H1 (cell line): ENCODE data around the gene TLE1. TPM values are rescaled to one million over a fixed set of nuclear protein-coding genes. Genes with fewer than 3 reads are reported as not detected.

ENCODE experiments used
- CTCF ChIA-PET: fragments of 300-600 bp; sonication (Branson Sonifier 250); formaldehyde crosslinking; loops from one replicate; lab custom pipeline; 2021; ENCODE audit not compliant: partially characterized antibody; lab: Charles Lee
- POLR2A ChIA-PET: fragments of 300-600 bp; sonication (Branson Sonifier 250); formaldehyde crosslinking; loops from one replicate; lab custom pipeline; 2021; ENCODE audit warnings: inconsistent platforms; ENCODE audit not compliant: partially characterized antibody; lab: Charles Lee
- DNase-seq, 2 experiments: peaks; one replicate each; pipeline versions ENCODE4 v3.0.0 to v3.0.0-alpha.2; 2010 to 2022; ENCODE audit warnings: low spot score in 2 of 2, low read depth in 1 of 2, mixed read lengths in 1 of 2
- FAIRE-seq: peaks from 2 replicates; lab custom pipeline; 2011; peaks lifted over from hg19 to GRCh38; lab: Jason Lieb, UNC
- H2AFZ ChIP-seq: 2 replicates; pipeline ENCODE4 v1.8.1; 2012; ENCODE audit warnings: low read length, inconsistent platforms
- H2AK5ac ChIP-seq: 2 replicates; pipeline ENCODE4 v1.6.1; 2013; ENCODE audit warnings: low read depth, low read length
- H2BK120ac ChIP-seq: replicated peaks from 2 replicates; pipeline ENCODE3; 2013; ENCODE audit warnings: low read depth, low read length, inconsistent platforms
- H2BK12ac ChIP-seq: 2 replicates; pipeline ENCODE4 v1.6.1; 2013; ENCODE audit warnings: low read depth, low read length
- H2BK15ac ChIP-seq: 2 replicates; pipeline ENCODE4 v1.6.1; 2013; ENCODE audit warnings: low read length
- H2BK20ac ChIP-seq: 2 replicates; pipeline ENCODE4 v1.6.1; 2013; ENCODE audit warnings: low read length
- H2BK5ac ChIP-seq: 2 replicates; pipeline ENCODE4 v1.6.1; 2013; ENCODE audit warnings: low read depth, low read length
- H3K14ac ChIP-seq: 2 replicates; pipeline ENCODE4 v1.6.1; 2013; ENCODE audit warnings: inconsistent platforms; ENCODE audit not compliant: insufficient read length
- H3K18ac ChIP-seq: 2 replicates; pipeline ENCODE4 v1.6.1; 2013; ENCODE audit warnings: low read length; ENCODE audit errors: extremely low read depth
- H3K23ac ChIP-seq: 2 replicates; pipeline ENCODE4 v1.6.1; 2013; ENCODE audit warnings: inconsistent platforms; ENCODE audit not compliant: insufficient read length
- H3K23me2 ChIP-seq: 2 replicates; pipeline ENCODE4 v1.6.1; 2013; ENCODE audit warnings: low read depth, low read length
- H3K27ac ChIP-seq: 2 replicates; pipeline ENCODE4 v1.6.1; 2011; ENCODE audit warnings: low read depth, low read length, inconsistent platforms
- H3K27me3 ChIP-seq, 4 experiments: replicated peaks in 1 of 4; 1 replicate in 1 of 4; 2 replicates in 3 of 4; pipeline versions ENCODE4 v1.6.1 to v1.8.1; 2011 to 2013; ENCODE audit warnings: low read length in 3 of 4, mild to moderate bottlenecking in 3 of 4, inconsistent platforms in 2 of 4, mixed read lengths in 2 of 4, moderate library complexity in 1 of 4; ENCODE audit not compliant: control insufficient read depth in 3 of 4, insufficient read depth in 3 of 4; ENCODE audit errors: extremely low read depth in 1 of 4
- H3K36me3 ChIP-seq, 4 experiments: 2 replicates each; pipeline versions ENCODE4 v1.6.1 to v1.8.1; 2011 to 2013; ENCODE audit warnings: mild to moderate bottlenecking in 4 of 4, low read length in 3 of 4, moderate library complexity in 2 of 4, control low read depth in 1 of 4, inconsistent platforms in 1 of 4; ENCODE audit not compliant: insufficient read depth in 4 of 4, control insufficient read depth in 2 of 4
- H3K4ac ChIP-seq: replicated peaks from 2 replicates; pipeline ENCODE3; 2013; ENCODE audit warnings: low read length, low read depth, mixed read lengths, inconsistent platforms; ENCODE audit not compliant: insufficient read length
- H3K4me1 ChIP-seq, 4 experiments: replicated peaks in 1 of 4; 1 replicate in 1 of 4; 2 replicates in 3 of 4; pipeline versions ENCODE4 v1.6.1 to v1.8.1; 2011 to 2013; ENCODE audit warnings: low read length in 3 of 4, inconsistent platforms in 2 of 4, mixed read lengths in 1 of 4; ENCODE audit not compliant: insufficient read depth in 4 of 4, control insufficient read depth in 3 of 4
- H3K4me2 ChIP-seq, 2 experiments: 2 replicates each; pipeline versions ENCODE4 v1.6.1 to v1.8.1; 2011 to 2013; ENCODE audit warnings: low read depth in 2 of 2, low read length in 2 of 2, control low read depth in 1 of 2, inconsistent platforms in 1 of 2, mild to moderate bottlenecking in 1 of 2; ENCODE audit not compliant: insufficient read depth in 1 of 2
- H3K4me3 ChIP-seq, 4 experiments: fragments of 200-600, 300-600 bp in 1 of 4; sonication (generic), shearing (Covaris generic), sonication (Bioruptor Twin) in 1 of 4; 2 replicates each; pipeline versions ENCODE4 v1.5.1 to v1.8.1; 2011 to 2016; ENCODE audit warnings: low read length in 4 of 4, low read depth in 3 of 4, control low read depth in 2 of 4, inconsistent platforms in 2 of 4, mild to moderate bottlenecking in 2 of 4, mixed read lengths in 1 of 4, moderate library complexity in 1 of 4; ENCODE audit not compliant: insufficient read depth in 2 of 4; ENCODE audit errors: extremely low read depth in 1 of 4
- H3K56ac ChIP-seq: replicated peaks from 2 replicates; pipeline ENCODE3; 2013; ENCODE audit warnings: low read depth, mild to moderate bottlenecking, mixed read lengths, low read length, inconsistent platforms; ENCODE audit not compliant: insufficient read length
- H3K79me1 ChIP-seq: 2 replicates; pipeline ENCODE4 v1.6.1; 2013; ENCODE audit warnings: low read depth, low read length, control low read depth
- H3K79me2 ChIP-seq, 2 experiments: 2 replicates each; pipeline versions ENCODE4 v1.6.1 to v1.8.1; 2012 to 2013; ENCODE audit warnings: low read length in 2 of 2, mild to moderate bottlenecking in 2 of 2, inconsistent platforms in 1 of 2; ENCODE audit not compliant: insufficient read depth in 2 of 2, control insufficient read depth in 1 of 2
- H3K9ac ChIP-seq, 4 experiments: replicated peaks in 1 of 4; 1 replicate in 1 of 4; 2 replicates in 3 of 4; pipeline versions ENCODE4 v1.6.1 to v1.8.1; 2011 to 2013; ENCODE audit warnings: low read depth in 3 of 4, low read length in 3 of 4, control low read depth in 2 of 4, mild to moderate bottlenecking in 2 of 4, moderate library complexity in 2 of 4, inconsistent platforms in 1 of 4; ENCODE audit errors: extremely low read depth in 1 of 4
- H3K9me3 ChIP-seq, 2 experiments: 2 replicates each; pipeline versions ENCODE4 v1.6.1 to v1.8.1; 2012 to 2013; ENCODE audit warnings: mild to moderate bottlenecking in 2 of 2, moderate library complexity in 2 of 2, control low read depth in 1 of 2, inconsistent platforms in 1 of 2, low read depth in 1 of 2, low read length in 1 of 2, mixed read lengths in 1 of 2; ENCODE audit not compliant: insufficient read depth in 2 of 2
- H4K20me1 ChIP-seq, 2 experiments: replicated peaks in 1 of 2; 2 replicates each; pipeline versions ENCODE3 to v1.8.1; 2011 to 2013; ENCODE audit warnings: inconsistent platforms in 2 of 2, low read length in 2 of 2, mild to moderate bottlenecking in 1 of 2; ENCODE audit not compliant: insufficient read depth in 2 of 2, control insufficient read depth in 1 of 2
- H4K5ac ChIP-seq: 2 replicates; pipeline ENCODE4 v1.6.1; 2013; ENCODE audit warnings: low read length, low read depth, mixed read lengths, inconsistent platforms; ENCODE audit not compliant: insufficient read length
- H4K8ac ChIP-seq: 2 replicates; pipeline ENCODE4 v1.8.0; 2013; ENCODE audit warnings: mild to moderate bottlenecking, moderate library complexity, low read length, inconsistent platforms; ENCODE audit not compliant: insufficient read depth; ENCODE audit errors: extremely low read depth
- H4K91ac ChIP-seq: replicated peaks from 2 replicates; pipeline ENCODE3; 2013; ENCODE audit warnings: low read length, mixed read lengths, inconsistent platforms; ENCODE audit not compliant: insufficient read length
- ASH2L ChIP-seq: fragments of 200-600, 300-600 bp; sonication (generic); IDR thresholded peaks from one replicate; pipeline ENCODE4 v1.7.1; 2017; ENCODE audit warnings: low read length
- ATF3 ChIP-seq: IDR thresholded peaks from 2 replicates; pipeline ENCODE4 v1.6.1; 2011; ENCODE audit warnings: low read depth, mild to moderate bottlenecking, low read length; ENCODE audit not compliant: insufficient read depth
- HDAC2 ChIP-seq, 2 experiments: fragments of 300-600 bp in 1 of 2; sonication (generic) in 1 of 2; IDR thresholded peaks; 2 replicates each; pipeline ENCODE4 v1.6.1; 2011 to 2012; ENCODE audit warnings: low read depth in 2 of 2, low read length in 2 of 2, mild to moderate bottlenecking in 2 of 2, moderate library complexity in 2 of 2, borderline replicate concordance in 1 of 2, inconsistent platforms in 1 of 2
- KDM1A ChIP-seq: fragments of 200-600, 300-600 bp; sonication (generic); IDR thresholded peaks from 2 replicates; pipeline ENCODE4 v1.7.1; 2016; ENCODE audit warnings: mild to moderate bottlenecking, low read length, borderline replicate concordance
- RXRA ChIP-seq: IDR thresholded peaks from 2 replicates; pipeline ENCODE4 v1.6.1; 2011; ENCODE audit warnings: low read depth, mild to moderate bottlenecking, low read length, moderate library complexity; ENCODE audit not compliant: insufficient read depth
- SIX5 ChIP-seq: IDR thresholded peaks from 2 replicates; pipeline ENCODE4 v1.6.1; 2011; ENCODE audit warnings: mild to moderate bottlenecking, low read depth, low read length
- WGBS, 2 experiments: shearing (Covaris generic) in 1 of 2; methylation state at CpG; one replicate each; pipeline versions ENCODE4 v1.1.6 to v1.1.7; 2013 to 2015; ENCODE audit warnings: low lambda C conversion rate in 2 of 2, mixed read lengths in 2 of 2, inconsistent platforms in 1 of 2, low coverage in 1 of 2, missing lambda C conversion rate in 1 of 2; ENCODE audit not compliant: insufficient replicate concordance in 2 of 2, insufficient coverage in 1 of 2, insufficient read length in 1 of 2; ENCODE audit errors: extremely low coverage in 1 of 2, missing lambda C conversion rate in 1 of 2; 5-methylcytosine and 5-hydroxymethylcytosine counted together
- polyA plus RNA-seq, 7 experiments: library from polyadenylated mRNA; depleted of rRNA in 3 of 7; stranded (reverse) in 5 of 7; unstranded in 2 of 7; fragments of >200 nt in 5 of 7; fragments of 200-250 nt in 2 of 7; gene quantifications; 1 replicate in 5 of 7; 2 replicates in 1 of 7; 4 replicates in 1 of 7; pipeline versions ENCODE4 v1.2.1 to v1.2.3, GENCODE V29; 2011 to 2013; ENCODE audit warnings: missing spikeins in 2 of 7, mixed read lengths in 2 of 7
- total RNA-seq: library from RNA; stranded (reverse); fragmentation: NEBNext Ultra II Directional; extraction: Animal tissue kit (Norgen Biotek cat#: 25700); gene quantifications from 2 replicates; pipeline ENCODE4 v1.2.1, GENCODE V29; 2021

TLE1 gene
- total and polyA plus RNA-seq, 2 of the 8 experiments (the other 6 are each of a cell fraction or from before 2014, with no cell fraction given) = 81.8 to 91.6 TPM

- Histone ChIP-seq H3K27me3 (no peaks in the 10 kb centered on the region), H3K23me2 (no peaks in the 10 kb centered on the region; the same call in 1 of the 2 replicates), H3K36me3 (peaks cover 18 to 60% (median 52%) of the 10 kb centered on the region in 4 experiments), H3K9ac (no peak overlapping the region), H3K27ac (no peak overlapping the region), H3K4ac (no peak overlapping the region), H4K5ac (no peak overlapping the region), H3K4me1 (peaks cover 0 to 4% (median 2%) of the 10 kb centered on the region in 4 experiments; a peak in 2 of 7 replicates), H3K18ac (no peak overlapping the region), H3K4me3 (no peak overlapping the region), H4K8ac (no peak overlapping the region; the same call in 1 of the 2 replicates), H3K79me2 (no peaks in the 10 kb centered on the region), H3K9me3 (no peaks in the 10 kb centered on the region), H3K4me2 (no peak overlapping the region), H2AK5ac (no peak overlapping the region), H3K56ac (no peak overlapping the region), H2BK12ac (no peak overlapping the region), H2BK15ac (no peak overlapping the region), H2BK20ac (no peak overlapping the region), H3K23ac (no peak overlapping the region), H2BK120ac (no peak overlapping the region), H4K91ac (no peak overlapping the region), H3K79me1 (no peaks in the 10 kb centered on the region), H4K20me1 (no peaks in the 10 kb centered on the region), H2AFZ (no peak overlapping the region), H3K14ac (no peak overlapping the region), H2BK5ac (no peak overlapping the region)
- WGBS, 2 experiments = 91 to 100% methylated on average over 2 to 8 of the region's 8 CpGs
- ChIA-PET CTCF (no interaction called here), POLR2A (no interaction called here)
- DNase-seq (no peak), FAIRE-seq (no peak)
- TF ChIP-seq HDAC2 (IDR thresholded peaks at IDR 0.05; ENCODE audit: borderline replicate concordance in 1 of 2, low read depth in 2 of 2, low read length in 2 of 2) = no peak
- no peak for TF ChIP-seq SIX5
- TF ChIP-seq KDM1A = no peak
- TF ChIP-seq ASH2L = no peak
- no peak for TF ChIP-seq ATF3
- no peak for TF ChIP-seq RXRA
Measured at GRCh38 chr9:81584099-81584498, 105.2 kb downstream of the TLE1 start.
